OCI-LY7 (cell line): Measurements from ENCODE around the gene STK10. TPM values are rescaled to one million over a fixed set of nuclear protein-coding genes. Genes with fewer than 3 reads are reported as not detected.

Experiments used
- BruUV-seq: library from RNA; stranded (reverse); fragments of 400-500 nt; replicated peaks from 2 replicates; lab custom pipeline; 2021; lab: Mats Ljungman, UMichigan
- CTCF ChIA-PET: fragments of 300-600 bp; sonication (Branson Sonifier 250); formaldehyde crosslinking; loops from one replicate; lab custom pipeline; 2022; ENCODE audit warnings: antibody characterized with exemption; ENCODE audit not compliant: unreplicated experiment; lab: Charles Lee
- POLR2A ChIA-PET: fragments of 300-600 bp; sonication (Branson Sonifier 250); formaldehyde crosslinking; loops from one replicate; lab custom pipeline; 2022; ENCODE audit warnings: antibody characterized with exemption; lab: Charles Lee
- DNase-seq: peaks from one replicate; pipeline ENCODE4 v3.0.0-alpha.2; 2015; ENCODE audit warnings: low spot score
- H2AFZ ChIP-seq: fragments of 200-600 bp; sonication (generic), shearing (Covaris generic); 2 replicates; pipeline ENCODE4 v1.6.1; 2014; ENCODE audit warnings: mild to moderate bottlenecking, antibody characterized with exemption, low read length, moderate library complexity
- H3K27ac ChIP-seq: fragments of 200-600 bp; sonication (generic); 2 replicates; pipeline ENCODE4 v1.5.1; 2014; ENCODE audit warnings: mixed run types, low read depth, mild to moderate bottlenecking, moderate library complexity, low read length, inconsistent platforms; ENCODE audit not compliant: poor library complexity, severe bottlenecking
- H3K36me3 ChIP-seq: fragments of 200-600 bp; sonication (generic); 2 replicates; pipeline ENCODE4 v1.6.1; 2014; ENCODE audit warnings: mild to moderate bottlenecking, antibody characterized with exemption, low read length, moderate library complexity, mixed read lengths; ENCODE audit not compliant: insufficient read depth
- H3K4me1 ChIP-seq: fragments of 200-600 bp; sonication (generic); 2 replicates; pipeline ENCODE4 v1.5.1; 2014; ENCODE audit warnings: mild to moderate bottlenecking, low read length; ENCODE audit not compliant: insufficient read depth, poor library complexity, severe bottlenecking
- H3K4me2 ChIP-seq: fragments of 200-600 bp; sonication (generic); 2 replicates; pipeline ENCODE4 v1.6.1; 2014; ENCODE audit warnings: mild to moderate bottlenecking, low read length
- H3K4me3 ChIP-seq: fragments of 200-600 bp; sonication (generic); 2 replicates; pipeline ENCODE4 v1.5.1; 2014; ENCODE audit warnings: mild to moderate bottlenecking, low read depth, low read length; ENCODE audit not compliant: poor library complexity, severe bottlenecking
- H3K79me2 ChIP-seq: fragments of 200-600 bp; sonication (generic); 2 replicates; pipeline ENCODE4 v1.6.1; 2016; ENCODE audit warnings: low read depth, mild to moderate bottlenecking, low read length, moderate library complexity, mixed read lengths; ENCODE audit not compliant: insufficient read depth
- H3K9me2 ChIP-seq: fragments of 200-600 bp; sonication (generic); 2 replicates; pipeline ENCODE4 v1.6.1; 2016; ENCODE audit warnings: mild to moderate bottlenecking, low read length, mixed read lengths; ENCODE audit not compliant: insufficient read depth
- H3K9me3 ChIP-seq: fragments of 200-600 bp; sonication (generic); 2 replicates; pipeline ENCODE4 v1.6.1; 2014; ENCODE audit warnings: mild to moderate bottlenecking, mixed run types, low read length, mixed read lengths
- H4K20me1 ChIP-seq: fragments of 200-600 bp; sonication (generic); 2 replicates; pipeline ENCODE4 v1.6.1; 2014; ENCODE audit warnings: mild to moderate bottlenecking, antibody characterized with exemption, low read length, moderate library complexity, mixed read lengths; ENCODE audit not compliant: insufficient read depth
- EZH2phosphoT487 ChIP-seq: fragments of 200-600 bp; sonication (generic); IDR thresholded peaks from 2 replicates; pipeline ENCODE4 v1.6.1; 2018; ENCODE audit warnings: low read depth, borderline replicate concordance, mild to moderate bottlenecking, mixed run types, antibody characterized with exemption, low read length, moderate library complexity, mixed read lengths
- intact Hi-C: fragments of 100-400 bp; cut with micrococcal nuclease; formaldehyde crosslinking; loops from one replicate; pipeline ENCODE4 v1.10.0; 2022; ENCODE audit not compliant: unreplicated experiment
- total RNA-seq, 2 experiments: library from RNA; depleted of rRNA in 1 of 2; stranded (reverse); fragments of >200 nt in 1 of 2; shearing (Covaris generic) in 1 of 2; gene quantifications; 2 replicates each; pipeline ENCODE4 v1.2.3, GENCODE V29; 2014 to 2022
- TF ChIP-seq, protein P1 (sequence below): fragments of 200-600 bp; sonication (generic); conservative IDR thresholded peaks from 2 replicates; pipeline ENCODE4 v1.5.1; 2014; ENCODE audit warnings: mild to moderate bottlenecking, antibody characterized with exemption, low read length, moderate library complexity, mixed read lengths

Gene STK10
- total RNA-seq, 2 experiments from 2014 or later, result 53.7 to 89.7 TPM

DNA sequence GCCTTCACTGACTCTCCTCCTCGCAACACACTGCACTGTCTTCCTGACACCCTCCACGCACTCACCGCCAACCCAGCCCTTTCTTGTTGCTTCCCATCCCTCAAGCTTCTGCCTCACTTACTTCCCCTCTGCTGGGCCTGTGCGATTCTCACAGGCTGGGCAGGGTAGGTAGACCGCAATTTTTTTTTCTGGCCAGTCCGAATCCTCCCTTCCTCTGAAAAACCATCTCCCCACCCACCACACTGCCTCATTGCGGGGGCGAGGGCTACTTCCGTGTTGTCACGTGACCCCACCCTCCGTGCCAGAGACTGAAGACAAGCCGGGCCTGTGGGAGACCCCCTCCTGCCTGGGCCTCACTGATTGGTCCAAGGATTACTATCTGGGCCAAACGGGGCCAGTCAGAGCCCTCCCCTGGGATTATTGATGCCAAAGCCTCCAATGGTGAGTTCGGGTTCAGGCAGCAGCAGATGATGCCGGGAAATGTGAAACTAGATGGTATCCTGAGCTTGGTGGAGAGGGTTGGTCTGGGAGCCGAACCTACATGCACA is 73.1 kb downstream of the STK10 start:
- H3K79me2 ChIP-seq, result peaks cover 15% of the 10 kb centered on the region; the same call in 1 of the 2 replicates
- H3K4me1 ChIP-seq, result peaks cover 50% of the 10 kb centered on the region
- POLR2A ChIA-PET, result interaction anchor here (0.5 to 4.0 kb wide), 9 partner anchors 20 to 587 kb away, joined by 3 to 45 read pairs (median 4); no protein-coding TSS in a partner anchor
- no peaks in the 10 kb centered on the region for H3K9me2 ChIP-seq
- TF ChIP-seq, protein P1, sequence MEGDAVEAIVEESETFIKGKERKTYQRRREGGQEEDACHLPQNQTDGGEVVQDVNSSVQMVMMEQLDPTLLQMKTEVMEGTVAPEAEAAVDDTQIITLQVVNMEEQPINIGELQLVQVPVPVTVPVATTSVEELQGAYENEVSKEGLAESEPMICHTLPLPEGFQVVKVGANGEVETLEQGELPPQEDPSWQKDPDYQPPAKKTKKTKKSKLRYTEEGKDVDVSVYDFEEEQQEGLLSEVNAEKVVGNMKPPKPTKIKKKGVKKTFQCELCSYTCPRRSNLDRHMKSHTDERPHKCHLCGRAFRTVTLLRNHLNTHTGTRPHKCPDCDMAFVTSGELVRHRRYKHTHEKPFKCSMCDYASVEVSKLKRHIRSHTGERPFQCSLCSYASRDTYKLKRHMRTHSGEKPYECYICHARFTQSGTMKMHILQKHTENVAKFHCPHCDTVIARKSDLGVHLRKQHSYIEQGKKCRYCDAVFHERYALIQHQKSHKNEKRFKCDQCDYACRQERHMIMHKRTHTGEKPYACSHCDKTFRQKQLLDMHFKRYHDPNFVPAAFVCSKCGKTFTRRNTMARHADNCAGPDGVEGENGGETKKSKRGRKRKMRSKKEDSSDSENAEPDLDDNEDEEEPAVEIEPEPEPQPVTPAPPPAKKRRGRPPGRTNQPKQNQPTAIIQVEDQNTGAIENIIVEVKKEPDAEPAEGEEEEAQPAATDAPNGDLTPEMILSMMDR, result no peak
- no peak for TF ChIP-seq EZH2phosphoT487
- peak; percentile 96 for DNase-seq
- H4K20me1 ChIP-seq, result no peaks in the 10 kb centered on the region
- no peaks in the 10 kb centered on the region for H3K9me3 ChIP-seq
- CTCF ChIA-PET, result no interaction called here
- H3K4me2 ChIP-seq, result peak overlapping the region; percentile 73
- peak overlapping the region; percentile 70 for H3K4me3 ChIP-seq
- BruUV-seq, result no TSS peak
- H2AFZ ChIP-seq, result peak overlapping the region; percentile 64; the same call in 1 of the 2 replicates
- peaks cover 17% of the 10 kb centered on the region for H3K36me3 ChIP-seq
- intact Hi-C loops, result loop anchor here (10.0 kb wide), 1 partner anchor 720 kb away; the partner anchor contains the start of gene ERGIC1
- peak overlapping the region; percentile 79 for H3K27ac ChIP-seq

DNA sequence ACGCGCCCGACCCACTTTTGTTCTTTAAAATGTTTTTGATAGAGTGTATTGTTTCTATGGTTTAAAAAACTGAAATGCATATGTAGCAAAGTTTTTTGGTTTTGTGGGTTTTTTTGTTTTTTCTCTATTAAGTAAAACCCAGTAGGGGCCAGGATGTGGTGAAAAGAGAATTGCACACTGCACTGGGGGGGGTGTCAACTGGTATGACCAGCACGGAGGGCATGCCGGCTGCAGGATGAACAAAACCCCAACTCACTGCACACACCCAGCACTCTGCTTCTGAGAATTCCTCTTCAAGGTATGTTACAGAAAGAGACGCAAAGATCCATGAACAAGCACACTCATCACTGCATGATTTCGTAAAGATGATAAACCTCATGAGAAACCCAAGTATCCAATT is 75.0 kb downstream of the STK10 start:
- Histone ChIP-seq H3K79me2 (peaks cover 15% of the 10 kb centered on the region; the same call in 1 of the 2 replicates), H4K20me1 (no peaks in the 10 kb centered on the region), H3K27ac (peak overlapping the region; percentile 88), H3K36me3 (peaks cover 17% of the 10 kb centered on the region), H3K9me2 (no peaks in the 10 kb centered on the region), H2AFZ (no peak overlapping the region), H3K4me3 (peak overlapping the region; percentile 66), H3K9me3 (no peaks in the 10 kb centered on the region), H3K4me2 (peak overlapping the region; percentile 73), H3K4me1 (peaks cover 50% of the 10 kb centered on the region)
- ChIA-PET CTCF (no interaction called here), POLR2A (interaction anchor here (0.7 to 2.5 kb wide), 3 partner anchors 18 to 74 kb away, joined by 4 to 16 read pairs (median 7); no protein-coding TSS in a partner anchor)
- no TSS peak for BruUV-seq
- TF ChIP-seq, protein P1, result no peak
- TF ChIP-seq EZH2phosphoT487, result no peak
- DNase-seq, result peak; percentile 57
- intact Hi-C loops, result loop anchor here (10.0 kb wide), 1 partner anchor 722 kb away; the partner anchor contains the start of gene ERGIC1

DNA sequence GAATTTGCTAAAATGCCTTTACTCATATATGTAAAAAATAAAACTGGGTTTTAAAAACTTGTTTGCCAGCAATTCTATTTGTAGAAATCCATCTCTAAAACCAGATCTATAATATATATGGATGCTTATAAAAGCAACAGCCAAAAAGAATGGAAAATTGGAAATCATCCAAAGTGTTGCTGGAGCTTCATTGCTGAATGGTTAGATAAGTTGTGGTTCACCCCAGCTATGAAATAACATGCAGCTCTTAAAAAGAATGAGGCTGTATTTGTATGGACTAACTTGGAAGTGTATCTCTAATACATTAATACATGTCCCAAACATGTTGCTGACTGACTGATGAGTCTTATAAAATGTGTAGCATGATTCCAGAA is 76.2 kb downstream of the STK10 start:
- H2AFZ ChIP-seq, result peak overlapping the region; percentile 56; the same call in 1 of the 2 replicates
- peak overlapping the region; percentile 88 for H3K27ac ChIP-seq
- no peaks in the 10 kb centered on the region for H3K9me2 ChIP-seq
- no peaks in the 10 kb centered on the region for H4K20me1 ChIP-seq
- peaks cover 61% of the 10 kb centered on the region for H3K4me1 ChIP-seq
- TF ChIP-seq EZH2phosphoT487, result no peak
- TF ChIP-seq, protein P1, result no peak
- DNase-seq, result no peak
- TSS peak; percentile 22 for BruUV-seq
- intact Hi-C loops, result loop anchor here (1.0 to 10.0 kb wide), 4 partner anchors 63 to 723 kb away; partner anchors contain the start of genes ERGIC1 and STK10
- ChIA-PET CTCF (interaction anchor here (0.6 to 1.7 kb wide), 5 partner anchors 63 to 76 kb away, joined by 4 to 10 read pairs (median 6); partner anchors contain the start of gene STK10), POLR2A (interaction anchor here (0.5 to 2.8 kb wide), 12 partner anchors 39 to 171 kb away, joined by 3 to 8 read pairs (median 4); partner anchors contain the start of gene UBTD2)
- H3K36me3 ChIP-seq, result peaks cover 18% of the 10 kb centered on the region
- peak overlapping the region; percentile 52 for H3K4me3 ChIP-seq
- peak overlapping the region; percentile 76 for H3K4me2 ChIP-seq
- H3K79me2 ChIP-seq, result peaks cover 15% of the 10 kb centered on the region; the same call in 1 of the 2 replicates
- no peaks in the 10 kb centered on the region for H3K9me3 ChIP-seq
